Caco-2 (cell line): ENCODE measurements around the gene SLFN12. TPM values are rescaled to one million over a fixed set of nuclear protein-coding genes. Genes with fewer than 3 reads are reported as not detected.
"Not testable (repeated sequence)": the region's sequence is repeated elsewhere in the genome, so short reads cannot be mapped to it uniquely, and the experiment has no call there.

Experiments used
- BruUV-seq: library from RNA; stranded (reverse); fragments of 400-500 nt; replicated peaks from 2 replicates; lab custom pipeline; 2021; lab: Mats Ljungman, UMichigan
- CTCF ChIA-PET: fragments of 300-600 bp; sonication (Branson Sonifier 250); formaldehyde crosslinking; loops from one replicate; lab custom pipeline; 2022; ENCODE audit warnings: antibody characterized with exemption; lab: Charles Lee
- POLR2A ChIA-PET: fragments of 300-600 bp; sonication (Branson Sonifier 250); formaldehyde crosslinking; loops from one replicate; lab custom pipeline; 2022; ENCODE audit warnings: antibody characterized with exemption; lab: Charles Lee
- DNase-seq, 2 experiments: peaks; one replicate each; pipeline versions ENCODE4 v3.0.0 to v3.0.0-alpha.2; 2020 to 2022
- H3K27me3 ChIP-seq: replicated peaks from 2 replicates; pipeline ENCODE4 v1.6.0; 2011; ENCODE audit warnings: low read length; ENCODE audit not compliant: control insufficient read depth, insufficient read depth
- H3K36me3 ChIP-seq: 2 replicates; pipeline ENCODE4 v1.5.1; 2011; ENCODE audit warnings: low read length; ENCODE audit not compliant: control insufficient read depth, insufficient read depth
- H3K4me1 ChIP-seq: fragments of 250-450 bp; sonication (Bioruptor Pico); 2 replicates; pipeline ENCODE4 v1.5.1; 2020; ENCODE audit warnings: mild to moderate bottlenecking
- H3K4me3 ChIP-seq: 2 replicates; pipeline ENCODE4 v1.5.1; 2011; ENCODE audit warnings: low read depth, mild to moderate bottlenecking, control low read depth, low read length
- H3K9me3 ChIP-seq: fragments of 250-450 bp; sonication (Bioruptor Pico); 2 replicates; pipeline ENCODE4 v1.5.1; 2020; ENCODE audit warnings: mild to moderate bottlenecking, moderate library complexity
- H3K27ac Mint-ChIP-seq: one replicate; pipeline ENCODE4 v1.8.0; 2022; ENCODE audit warnings: mixed read lengths; ENCODE audit not compliant: unreplicated experiment
- H3K27me3 Mint-ChIP-seq: one replicate; pipeline ENCODE4 v1.8.0; 2022; ENCODE audit warnings: mixed read lengths; ENCODE audit not compliant: insufficient read depth, unreplicated experiment
- H3K36me3 Mint-ChIP-seq: one replicate; pipeline ENCODE4 v1.8.0; 2022; ENCODE audit warnings: mild to moderate bottlenecking, mixed read lengths; ENCODE audit not compliant: insufficient read depth, unreplicated experiment
- H3K4me1 Mint-ChIP-seq: one replicate; pipeline ENCODE4 v1.8.0; 2022; ENCODE audit warnings: low read depth, mixed read lengths; ENCODE audit not compliant: unreplicated experiment
- H3K4me3 Mint-ChIP-seq: one replicate; pipeline ENCODE4 v1.8.0; 2022; ENCODE audit warnings: mild to moderate bottlenecking, moderate library complexity, mixed read lengths; ENCODE audit not compliant: unreplicated experiment
- H3K9me3 Mint-ChIP-seq: one replicate; pipeline ENCODE4 v1.8.0; 2022; ENCODE audit warnings: mixed read lengths; ENCODE audit not compliant: unreplicated experiment
- CTCF ChIP-seq, 2 experiments: fragments of 200-600 bp in 1 of 2; IDR thresholded peaks; 1 replicate in 1 of 2; 2 replicates in 1 of 2; pipeline versions ENCODE4 v1.5.1 to v1.8.0; 2011 to 2022; ENCODE audit warnings: antibody characterized with exemption in 1 of 2, control low read depth in 1 of 2, inconsistent platforms in 1 of 2, low read depth in 1 of 2, low read length in 1 of 2, mild to moderate bottlenecking in 1 of 2, moderate library complexity in 1 of 2; ENCODE audit not compliant: insufficient read depth in 1 of 2, severe bottlenecking in 1 of 2, unreplicated experiment in 1 of 2
- intact Hi-C: fragments of 100-400 bp; cut with micrococcal nuclease; formaldehyde crosslinking; loops from one replicate; pipeline ENCODE4 v1.10.0; 2022; ENCODE audit not compliant: unreplicated experiment
- total RNA-seq: library from RNA; stranded (reverse); gene quantifications from 2 replicates; pipeline ENCODE4 v1.2.3, GENCODE V29; 2022

SLFN12 gene
- total RNA-seq, 1 experiment from 2014 or later, result not detected

DNA sequence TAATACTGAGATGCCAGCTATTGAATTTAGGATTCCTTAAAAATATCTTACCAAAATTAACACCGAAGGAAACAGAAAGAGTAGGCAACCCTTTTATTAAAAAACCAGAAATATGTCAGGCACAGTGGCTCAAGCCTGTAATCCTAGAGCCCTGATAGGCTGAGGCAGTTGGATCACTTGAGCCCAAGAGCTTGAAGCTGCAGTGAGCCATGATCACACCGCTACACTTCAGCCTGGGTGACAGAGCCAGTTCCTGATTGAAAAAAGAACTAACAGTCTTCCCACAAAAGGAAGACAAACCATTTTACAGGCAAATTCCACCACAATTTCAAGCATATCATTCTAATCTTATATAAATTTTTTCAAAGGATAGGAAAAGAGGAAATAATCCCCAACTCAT, 15.6 kb downstream of the SLFN12 start:
- ChIA-PET POLR2A (no interaction called here), CTCF (no interaction called here)
- Histone ChIP-seq H3K36me3 (no peaks in the 10 kb centered on the region), H3K4me3 (no peak overlapping the region), H3K4me1 (no peaks in the 10 kb centered on the region), H3K27me3 (no peaks in the 10 kb centered on the region), H3K9me3 (peaks cover 10% of the 10 kb centered on the region)
- Mint-ChIP-seq H3K4me1 (no peaks in the 10 kb centered on the region), H3K27ac (no peak overlapping the region), H3K9me3 (peaks cover 16% of the 10 kb centered on the region), H3K36me3 (no peaks in the 10 kb centered on the region), H3K27me3 (peaks cover 7% of the 10 kb centered on the region), H3K4me3 (no peak overlapping the region)
- no TSS peak for BruUV-seq
- no peak for TF ChIP-seq CTCF (IDR thresholded peaks at IDR 0.05; ENCODE audit: insufficient read depth in 1 of 2, low read depth in 1 of 2, low read length in 1 of 2, severe bottlenecking in 1 of 2, unreplicated experiment in 1 of 2)
- DNase-seq, result no peak
- intact Hi-C loops, result no loop called here

DNA sequence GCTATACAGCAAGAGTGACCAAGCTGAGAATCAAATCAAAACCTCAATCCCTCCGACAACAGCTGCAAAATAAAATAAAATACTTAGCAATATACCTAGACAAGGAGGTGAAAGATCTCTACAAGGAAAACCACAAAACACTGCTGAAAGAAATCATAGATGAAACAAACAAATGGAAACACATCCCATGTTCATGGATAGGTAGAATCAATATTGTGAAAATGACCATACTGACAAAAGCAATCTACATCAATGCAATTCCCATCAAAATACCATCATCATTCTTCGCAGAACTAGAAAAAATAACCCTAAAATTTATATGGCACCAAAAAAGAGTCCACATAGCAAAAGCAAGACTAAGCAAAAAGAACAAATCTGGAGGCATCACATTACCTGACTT, 17.6 kb downstream of the SLFN12 start:
- H3K27me3 Mint-ChIP-seq, result peaks cover 12% of the 10 kb centered on the region
- H3K4me1 Mint-ChIP-seq, H3K27me3 ChIP-seq, H3K4me1 ChIP-seq, H3K36me3 Mint-ChIP-seq, H3K9me3 ChIP-seq, intact Hi-C loops, BruUV-seq, DNase-seq, H3K27ac Mint-ChIP-seq, POLR2A ChIA-PET, CTCF ChIA-PET, H3K4me3 ChIP-seq, H3K4me3 Mint-ChIP-seq, H3K36me3 ChIP-seq: not testable (repeated sequence)
- H3K9me3 Mint-ChIP-seq, result peaks cover 16% of the 10 kb centered on the region

GRCh38 chr17:35414247-35414646, 18.1 kb downstream of the SLFN12 start:
- no peaks in the 10 kb centered on the region for H3K36me3 Mint-ChIP-seq
- no TSS peak for BruUV-seq
- Histone ChIP-seq H3K9me3 (peaks cover 10% of the 10 kb centered on the region), H3K4me3 (no peak overlapping the region), H3K27me3 (0 out of 2 replicates have a peak, but pooled peaks cover 1% of the 10 kb centered on the region), H3K4me1 (no peaks in the 10 kb centered on the region), H3K36me3 (no peaks in the 10 kb centered on the region)
- H3K9me3 Mint-ChIP-seq, result peaks cover 16% of the 10 kb centered on the region
- POLR2A ChIA-PET, result no interaction called here
- H3K27ac Mint-ChIP-seq, result no peak overlapping the region
- no peak overlapping the region for H3K4me3 Mint-ChIP-seq
- H3K4me1 Mint-ChIP-seq, result no peaks in the 10 kb centered on the region
- intact Hi-C loops, result no loop called here
- no peak for TF ChIP-seq CTCF (IDR thresholded peaks at IDR 0.05; ENCODE audit: insufficient read depth in 1 of 2, low read depth in 1 of 2, low read length in 1 of 2, severe bottlenecking in 1 of 2, unreplicated experiment in 1 of 2)
- no peak for DNase-seq
- CTCF ChIA-PET, result no interaction called here
- peaks cover 12% of the 10 kb centered on the region for H3K27me3 Mint-ChIP-seq

DNA sequence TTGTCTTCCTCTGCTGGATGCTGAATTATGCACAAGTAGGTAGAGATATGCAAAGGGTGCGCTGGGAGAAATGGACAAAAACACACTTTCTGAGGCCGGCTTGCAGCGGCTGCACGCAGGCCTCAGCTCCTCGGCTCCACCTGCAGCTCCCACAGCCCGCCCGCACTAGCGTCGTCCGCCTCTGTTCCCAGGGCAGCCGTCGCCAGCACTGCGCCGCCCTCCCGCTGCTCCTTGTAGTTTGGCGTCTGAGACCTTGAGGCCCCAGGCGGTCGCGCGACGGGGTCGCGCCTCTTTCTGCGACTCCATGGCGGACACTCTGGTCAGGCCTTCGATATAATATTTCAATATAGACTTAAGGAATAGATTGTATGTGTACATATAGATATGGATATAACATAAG, 24.8 kb downstream of the SLFN12 start:
- Histone ChIP-seq H3K4me1 (no peaks in the 10 kb centered on the region), H3K4me3 (no peak overlapping the region), H3K9me3 (no peaks in the 10 kb centered on the region), H3K36me3 (no peaks in the 10 kb centered on the region), H3K27me3 (peaks cover 1% of the 10 kb centered on the region; the same call in 1 of the 2 replicates)
- ChIA-PET CTCF (no interaction called here), POLR2A (no interaction called here)
- no TSS peak for BruUV-seq
- Mint-ChIP-seq H3K27ac (no peak overlapping the region), H3K27me3 (peaks cover 8% of the 10 kb centered on the region), H3K9me3 (no peaks in the 10 kb centered on the region), H3K4me3 (no peak overlapping the region), H3K36me3 (no peaks in the 10 kb centered on the region), H3K4me1 (no peaks in the 10 kb centered on the region)
- intact Hi-C loops, result no loop called here
- no peak for DNase-seq
- TF ChIP-seq CTCF (IDR thresholded peaks at IDR 0.05; ENCODE audit: insufficient read depth in 1 of 2, low read depth in 1 of 2, low read length in 1 of 2, severe bottlenecking in 1 of 2, unreplicated experiment in 1 of 2), result no peak
